Peyer's patch (tissue), 4 donors: ENCODE data around the gene MGRN1. TPM values are rescaled to one million over a fixed set of nuclear protein-coding genes. Genes with fewer than 3 reads are reported as not detected.

Source experiments
- DNase-seq, 3 donors: peaks; one replicate each; pipeline ENCODE4 v3.0.0-alpha.2; 2017 to 2019
- H3K27ac ChIP-seq, 4 donors: fragments of 200-600 bp; sonication (generic); one replicate each; pipeline ENCODE4 v1.5.1; 2016 to 2019
- H3K27me3 ChIP-seq, 2 donors: fragments of 200-600 bp; sonication (generic); one replicate each; pipeline ENCODE4 v1.5.1; 2019
- H3K36me3 ChIP-seq, 3 donors: fragments of 200-600 bp; sonication (generic); one replicate each; pipeline ENCODE4 v1.5.1; 2016 to 2019
- H3K4me1 ChIP-seq, 4 donors: fragments of 200-600 bp; sonication (generic); one replicate each; pipeline ENCODE4 v1.5.1; 2016 to 2019
- H3K4me3 ChIP-seq, 4 donors: fragments of 200-600 bp; sonication (generic); 1 replicate in 3 of 4; 2 replicates in 1 of 4; pipeline ENCODE4 v1.5.1; 2016 to 2019; ENCODE audit warnings: mild to moderate bottlenecking in 1 of 4
- H3K9me3 ChIP-seq, 4 donors: fragments of 200-600 bp; sonication (generic); one replicate each; pipeline ENCODE4 v1.5.1; 2016 to 2019; ENCODE audit warnings: mild to moderate bottlenecking in 1 of 4
- POLR2A ChIP-seq, 2 donors: fragments of 450-650 bp; IDR thresholded peaks; one replicate each; pipeline ENCODE4 v1.5.1; 2017; ENCODE audit warnings: antibody characterized with exemption in 2 of 2, mild to moderate bottlenecking in 2 of 2, moderate library complexity in 2 of 2
- total RNA-seq, 4 donors: library from RNA; depleted of rRNA; stranded (reverse); fragments of >200 nt; gene quantifications; one replicate each; pipeline ENCODE4 v1.1.0, GENCODE V29; 2016
- TF ChIP-seq, protein P1 (sequence below), 6 experiments: fragments of 450-650 bp in 4 of 6; fragments of 200-600 bp in 2 of 6; sonication (generic) in 1 of 6; IDR thresholded peaks; one replicate each; pipeline ENCODE4 v1.5.1; 2017 to 2019; ENCODE audit warnings: antibody characterized with exemption in 6 of 6, mild to moderate bottlenecking in 3 of 6, moderate library complexity in 1 of 6

The MGRN1 gene
- total RNA-seq, 4 donors from 2014 or later, result 74.1 to 147 (median 93.8) TPM

DNA sequence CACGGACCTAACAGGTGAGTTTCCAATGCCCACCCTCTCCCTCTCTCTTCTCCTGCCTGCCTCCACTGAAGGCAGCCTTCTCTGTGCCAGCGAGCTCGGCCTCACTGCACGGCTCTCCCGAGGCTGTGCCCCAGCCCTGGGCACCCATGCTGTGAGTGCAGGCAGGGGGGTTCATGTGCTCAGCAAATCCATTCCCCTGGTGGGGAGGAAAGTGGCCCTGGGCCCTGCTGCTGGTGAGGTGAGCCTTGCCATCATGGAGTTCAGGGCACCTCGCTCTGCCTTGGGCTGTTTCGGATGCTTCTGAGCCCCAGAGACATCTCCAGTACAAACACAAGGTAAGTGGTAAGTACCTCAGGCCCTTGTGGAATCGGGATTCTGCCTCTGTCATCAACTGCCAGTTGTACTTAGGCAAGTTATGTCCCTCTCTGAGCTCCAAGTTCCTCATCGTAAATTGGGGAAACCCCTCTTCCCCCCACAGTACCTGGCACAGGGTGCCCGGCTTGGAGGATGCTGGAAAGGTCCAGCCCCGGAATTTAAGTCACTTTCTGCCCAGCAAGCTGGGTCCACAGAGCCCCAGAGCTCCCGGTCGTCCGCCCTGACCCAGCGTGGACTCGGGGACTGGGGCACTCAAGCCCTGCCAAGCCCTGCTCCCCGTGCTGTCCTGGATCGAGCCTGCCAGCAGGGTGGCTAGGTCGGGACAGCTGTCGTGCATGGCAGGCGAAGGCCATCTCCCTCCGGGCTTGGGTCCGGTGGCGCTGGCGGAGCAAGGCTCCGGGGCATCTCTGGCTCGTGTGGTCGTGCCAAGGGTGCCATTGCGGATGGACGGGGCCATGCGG is 68.1 kb downstream of the MGRN1 start:
- Histone ChIP-seq H3K9me3 (no peaks in the 10 kb centered on the region), H3K36me3 (peaks cover 0 to 54% (median 0%) of the 10 kb centered on the region in 3 donors), H3K4me3 (peak overlapping the region; percentile 98 to 100 (median 99)), H3K27me3 (no peaks in the 10 kb centered on the region), H3K4me1 (peaks cover 5 to 25% (median 18%) of the 10 kb centered on the region in 4 donors), H3K27ac (peak overlapping the region; percentile 73 to 99 (median 95))
- no peak for TF ChIP-seq POLR2A (IDR thresholded peaks at IDR 0.05)
- TF ChIP-seq, protein P1, sequence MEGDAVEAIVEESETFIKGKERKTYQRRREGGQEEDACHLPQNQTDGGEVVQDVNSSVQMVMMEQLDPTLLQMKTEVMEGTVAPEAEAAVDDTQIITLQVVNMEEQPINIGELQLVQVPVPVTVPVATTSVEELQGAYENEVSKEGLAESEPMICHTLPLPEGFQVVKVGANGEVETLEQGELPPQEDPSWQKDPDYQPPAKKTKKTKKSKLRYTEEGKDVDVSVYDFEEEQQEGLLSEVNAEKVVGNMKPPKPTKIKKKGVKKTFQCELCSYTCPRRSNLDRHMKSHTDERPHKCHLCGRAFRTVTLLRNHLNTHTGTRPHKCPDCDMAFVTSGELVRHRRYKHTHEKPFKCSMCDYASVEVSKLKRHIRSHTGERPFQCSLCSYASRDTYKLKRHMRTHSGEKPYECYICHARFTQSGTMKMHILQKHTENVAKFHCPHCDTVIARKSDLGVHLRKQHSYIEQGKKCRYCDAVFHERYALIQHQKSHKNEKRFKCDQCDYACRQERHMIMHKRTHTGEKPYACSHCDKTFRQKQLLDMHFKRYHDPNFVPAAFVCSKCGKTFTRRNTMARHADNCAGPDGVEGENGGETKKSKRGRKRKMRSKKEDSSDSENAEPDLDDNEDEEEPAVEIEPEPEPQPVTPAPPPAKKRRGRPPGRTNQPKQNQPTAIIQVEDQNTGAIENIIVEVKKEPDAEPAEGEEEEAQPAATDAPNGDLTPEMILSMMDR (IDR thresholded peaks at IDR 0.05), result no peak
- no peak for DNase-seq

DNA sequence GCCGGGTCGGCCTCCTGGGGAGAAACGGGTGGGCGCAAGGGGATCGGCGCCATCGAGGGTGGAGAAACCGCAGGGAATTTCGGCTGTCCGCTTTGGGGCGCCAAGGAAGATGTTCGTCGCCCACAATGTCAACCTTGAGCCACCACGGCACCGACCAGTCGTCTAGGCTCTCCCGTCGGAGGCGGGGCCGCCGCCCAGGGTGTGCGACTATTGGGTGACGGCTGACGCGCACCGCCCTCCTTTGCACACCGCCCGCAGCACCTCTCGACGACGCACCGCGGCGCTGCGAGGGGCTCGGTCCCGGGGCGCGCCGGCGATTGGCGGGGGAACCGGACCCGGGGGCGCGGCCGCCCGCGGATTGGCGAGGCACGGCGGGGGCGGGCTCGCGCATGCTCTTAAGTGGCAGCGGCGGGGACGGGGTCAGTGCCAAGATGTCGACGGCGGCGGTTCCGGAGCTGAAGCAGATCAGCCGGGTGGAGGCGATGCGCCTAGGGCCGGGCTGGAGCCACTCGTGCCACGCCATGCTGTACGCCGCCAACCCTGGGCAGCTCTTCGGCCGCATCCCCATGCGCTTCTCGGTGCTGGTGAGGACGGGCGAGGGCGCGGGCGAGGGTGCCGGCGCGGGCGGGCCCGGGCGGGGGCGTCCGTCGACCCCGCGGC is 68.8 kb downstream of the MGRN1 start, which contains the start of gene NUDT16L1:
Gene NUDT16L1 (plus strand): TSS at position 267 of the 660 bp plus-strand sequence. CDS start 165 bp downstream, at position 432.
- no peaks in the 10 kb centered on the region for H3K27me3 ChIP-seq
- peaks cover 0 to 54% (median 0%) of the 10 kb centered on the region in 3 donors for H3K36me3 ChIP-seq
- peak within 1 kb of the TSS; percentile 98 to 100 (median 99) for H3K4me3 ChIP-seq
- peak within 1 kb of the TSS; percentile 94 to 99 (median 96) for H3K27ac ChIP-seq
- DNase-seq, result peak; percentile 94 to 98 (median 98)
- peaks cover 5 to 25% (median 18%) of the 10 kb centered on the region in 4 donors for H3K4me1 ChIP-seq
- H3K9me3 ChIP-seq, result no peaks in the 10 kb centered on the region
- TF ChIP-seq, protein P1 (IDR thresholded peaks at IDR 0.05), result peak; percentile 16 to 50 (median 36)
- peak; percentile 76 to 85 for TF ChIP-seq POLR2A (IDR thresholded peaks at IDR 0.05)

DNA sequence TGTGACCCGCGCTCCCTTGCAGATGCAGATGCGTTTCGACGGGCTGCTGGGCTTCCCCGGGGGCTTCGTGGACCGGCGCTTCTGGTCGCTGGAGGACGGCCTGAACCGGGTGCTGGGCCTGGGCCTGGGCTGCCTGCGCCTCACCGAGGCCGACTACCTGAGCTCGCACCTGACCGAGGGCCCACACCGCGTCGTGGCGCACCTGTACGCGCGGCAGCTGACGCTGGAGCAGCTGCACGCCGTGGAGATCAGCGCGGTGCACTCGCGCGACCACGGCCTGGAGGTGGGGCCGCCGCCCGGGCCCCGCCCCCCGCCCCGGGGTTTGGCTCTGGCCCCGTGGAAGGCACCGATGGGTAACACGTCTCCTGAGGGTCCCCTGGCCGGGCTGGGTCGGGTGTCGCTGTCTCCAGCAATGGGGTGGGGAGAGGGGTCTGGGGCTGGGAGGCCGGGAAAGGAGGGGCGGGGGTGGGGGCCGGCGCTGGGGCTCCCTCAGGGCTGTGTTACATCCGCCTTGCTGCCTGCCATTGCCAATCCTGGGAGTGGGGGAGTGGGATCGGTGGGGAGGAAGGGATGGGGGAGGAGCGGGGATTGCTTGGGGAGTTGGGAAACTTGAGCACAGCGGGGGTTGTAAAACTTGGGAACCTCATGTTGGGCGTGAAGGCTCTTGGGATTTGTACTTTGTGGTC is 69.5 kb downstream of the MGRN1 start:
- peaks cover 0 to 54% (median 0%) of the 10 kb centered on the region in 3 donors for H3K36me3 ChIP-seq

DNA sequence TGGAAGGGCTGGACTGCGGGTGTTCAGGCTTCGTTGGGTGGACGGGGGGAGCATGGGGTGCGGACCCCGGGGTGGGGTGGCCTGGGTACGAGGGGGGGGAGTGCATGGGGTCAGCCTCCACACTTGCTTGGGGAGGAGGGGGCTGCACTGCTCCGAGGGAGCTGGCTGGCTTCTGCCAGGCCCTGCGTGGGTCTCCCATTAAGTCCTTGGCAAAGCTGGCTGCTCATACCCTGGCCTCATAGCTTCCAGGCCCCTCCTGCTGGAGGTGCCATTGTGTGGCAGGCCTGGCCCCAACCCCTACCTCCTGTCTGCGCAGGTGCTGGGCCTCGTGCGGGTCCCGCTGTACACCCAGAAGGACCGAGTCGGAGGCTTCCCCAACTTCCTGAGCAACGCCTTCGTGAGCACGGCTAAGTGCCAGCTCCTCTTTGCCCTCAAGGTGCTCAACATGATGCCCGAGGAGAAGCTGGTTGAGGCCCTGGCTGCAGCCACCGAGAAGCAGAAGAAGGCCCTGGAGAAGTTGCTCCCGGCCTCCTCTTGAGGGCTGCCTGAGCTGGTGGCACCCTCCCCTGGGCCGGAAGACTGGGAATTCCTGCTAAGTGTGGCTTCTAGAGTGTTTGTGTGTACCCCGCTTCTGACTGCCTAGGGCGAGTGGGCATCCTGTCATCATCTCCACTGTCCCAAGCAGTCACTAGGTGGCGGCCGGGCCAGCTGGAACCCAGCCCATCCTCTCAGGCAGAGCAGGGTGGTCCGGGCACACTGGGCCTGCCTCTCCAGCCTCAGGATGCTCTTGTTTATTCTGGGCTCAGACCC is 70.2 kb downstream of the MGRN1 start:
- peak in 2 of 3 donors; percentile 50 to 53 for DNase-seq
- peaks cover 0 to 51% (median 0%) of the 10 kb centered on the region in 3 donors for H3K36me3 ChIP-seq

More for the DNA sequence above, 69.5 kb downstream of the MGRN1 start:
- H3K27ac ChIP-seq, result peak overlapping the region; percentile 94 to 99 (median 96)
- H3K4me1 ChIP-seq, result peaks cover 5 to 25% (median 18%) of the 10 kb centered on the region in 4 donors
- peak; percentile 38 to 75 (median 73) for DNase-seq
- H3K4me3 ChIP-seq, result peak overlapping the region; percentile 98 to 100 (median 99)
- no peaks in the 10 kb centered on the region for H3K27me3 ChIP-seq
- TF ChIP-seq, protein P1 (IDR thresholded peaks at IDR 0.05), result no peak
- no peak for TF ChIP-seq POLR2A (IDR thresholded peaks at IDR 0.05)
- H3K9me3 ChIP-seq, result no peaks in the 10 kb centered on the region

More for the DNA sequence above, 70.2 kb downstream of the MGRN1 start:
- no peak for TF ChIP-seq POLR2A (IDR thresholded peaks at IDR 0.05)
- TF ChIP-seq, protein P1 (IDR thresholded peaks at IDR 0.05), result no peak
- Histone ChIP-seq H3K4me3 (peak overlapping the region; percentile 98 to 100 (median 99)), H3K27ac (peak overlapping the region; percentile 94 to 99 (median 96)), H3K9me3 (no peaks in the 10 kb centered on the region), H3K4me1 (peaks cover 5 to 25% (median 18%) of the 10 kb centered on the region in 4 donors), H3K27me3 (no peaks in the 10 kb centered on the region)
